T-helper 2 cell (primary cell): Measurements from ENCODE around the gene SLC39A11.
"Not testable (repeated sequence)": the region's sequence is repeated elsewhere in the genome, so short reads cannot be mapped to it uniquely, and the experiment has no call there.

Experiments
- DNase-seq, 5 experiments: peaks; one replicate each; pipeline versions ENCODE4 v3.0.0 to v3.0.0-alpha.2; 2012 to 2022
- total RNA-seq, 2 donors: gene quantifications; one replicate each; lab custom pipeline; 2026; lab: John Stamatoyannopoulos, UW

SLC39A11 gene, protein sequence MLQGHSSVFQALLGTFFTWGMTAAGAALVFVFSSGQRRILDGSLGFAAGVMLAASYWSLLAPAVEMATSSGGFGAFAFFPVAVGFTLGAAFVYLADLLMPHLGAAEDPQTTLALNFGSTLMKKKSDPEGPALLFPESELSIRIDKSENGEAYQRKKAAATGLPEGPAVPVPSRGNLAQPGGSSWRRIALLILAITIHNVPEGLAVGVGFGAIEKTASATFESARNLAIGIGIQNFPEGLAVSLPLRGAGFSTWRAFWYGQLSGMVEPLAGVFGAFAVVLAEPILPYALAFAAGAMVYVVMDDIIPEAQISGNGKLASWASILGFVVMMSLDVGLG
- 5.9 to 13.0 reads per million in 2 donors for total RNA-seq

DNA sequence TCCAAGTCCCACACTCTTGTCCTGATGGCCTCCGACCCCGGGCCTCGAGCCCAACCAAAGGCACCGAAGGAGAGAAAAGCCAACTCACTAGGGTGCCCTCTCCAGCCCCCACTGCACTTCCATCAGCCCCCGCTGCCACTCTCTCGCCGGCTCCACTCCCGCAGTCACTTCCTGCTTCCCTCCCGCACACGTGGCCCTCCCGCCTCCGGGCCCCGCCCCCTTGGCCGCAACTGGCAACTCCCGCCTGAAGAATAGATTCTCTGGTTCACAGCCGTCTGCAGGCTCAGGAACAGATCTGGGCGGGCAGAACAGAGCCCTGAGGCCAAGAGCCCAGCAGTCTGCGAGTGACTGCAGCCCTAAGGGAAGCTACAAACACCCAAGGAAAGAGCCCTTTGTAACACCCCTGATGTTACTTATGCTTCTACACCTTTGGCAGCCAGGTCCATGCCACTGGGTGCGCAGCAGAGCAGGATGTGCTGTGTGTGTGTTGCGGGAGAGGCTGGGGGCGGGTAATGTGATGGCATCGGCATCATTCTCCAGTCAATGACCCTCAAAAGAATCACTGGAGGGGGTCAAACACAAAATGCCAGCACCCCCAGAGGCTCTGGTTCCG, at the start of gene SLC39A11:
SLC39A11 (minus strand) TSS at position 166 of the 613 bp plus-strand sequence. CDS start 3,924 bp downstream, outside the sequence.
- DNase-seq = peak; percentile 72 to 97 (median 84)

DNA sequence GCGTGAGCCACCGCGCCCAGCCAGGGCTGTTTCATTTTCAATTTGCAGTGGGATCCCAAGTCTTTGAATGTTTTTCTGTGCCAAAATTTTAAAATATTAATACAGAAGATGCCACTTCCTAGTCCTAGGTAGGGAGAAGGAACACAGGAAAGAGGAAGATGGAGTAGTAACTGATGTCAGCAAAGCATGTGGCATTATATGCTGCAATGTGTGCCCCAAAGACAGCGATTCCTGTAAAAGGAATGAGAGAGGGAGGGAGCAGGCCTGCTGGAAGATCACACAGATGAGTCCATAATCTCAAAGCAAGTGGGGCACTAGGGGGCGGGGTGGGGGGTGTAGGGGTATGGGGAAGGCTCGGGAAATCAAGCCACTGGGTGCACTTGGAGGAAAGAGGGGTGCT, 48.9 kb upstream of the SLC39A11 start:
- DNase-seq = no peak

DNA sequence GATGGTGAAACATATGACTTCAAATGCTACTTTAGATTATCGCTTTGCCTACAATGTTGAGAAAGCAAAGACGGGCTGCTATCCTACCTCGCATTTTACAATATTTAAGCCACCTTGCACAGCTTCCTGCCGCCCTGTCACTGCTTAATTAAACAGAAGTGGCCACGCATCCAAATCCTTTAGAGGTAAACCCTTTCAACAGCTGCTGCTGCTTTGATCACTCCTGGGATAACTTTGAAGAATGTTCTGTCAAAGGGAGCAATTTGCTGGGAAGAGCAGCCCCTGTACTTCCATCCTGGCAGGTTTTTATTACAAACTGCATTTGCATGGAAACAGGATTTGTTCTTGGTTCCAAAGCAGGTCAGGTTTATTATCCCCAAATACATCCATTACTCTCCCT, 48.1 kb upstream of the SLC39A11 start:
- no peak for DNase-seq

DNA sequence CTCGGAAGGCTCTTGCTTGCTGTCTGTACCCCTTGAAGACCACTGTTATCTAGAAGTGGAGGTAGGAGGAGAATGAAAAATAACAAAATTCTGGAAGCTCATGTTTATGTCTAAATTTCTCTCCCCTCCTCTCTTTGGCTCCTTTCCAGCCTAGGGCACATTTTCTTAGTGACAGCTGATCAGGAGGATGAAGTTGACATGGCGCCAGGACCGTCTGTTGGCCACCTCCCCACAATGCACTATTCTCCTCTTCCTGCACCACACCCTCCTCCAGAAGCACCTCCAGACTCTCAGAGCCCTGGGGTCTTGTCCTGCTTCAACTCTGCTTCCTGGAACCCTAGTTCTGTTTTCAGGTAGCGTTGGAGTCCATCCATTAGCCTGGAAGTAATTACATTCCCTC, 46.8 kb upstream of the SLC39A11 start:
- DNase-seq = no peak

DNA sequence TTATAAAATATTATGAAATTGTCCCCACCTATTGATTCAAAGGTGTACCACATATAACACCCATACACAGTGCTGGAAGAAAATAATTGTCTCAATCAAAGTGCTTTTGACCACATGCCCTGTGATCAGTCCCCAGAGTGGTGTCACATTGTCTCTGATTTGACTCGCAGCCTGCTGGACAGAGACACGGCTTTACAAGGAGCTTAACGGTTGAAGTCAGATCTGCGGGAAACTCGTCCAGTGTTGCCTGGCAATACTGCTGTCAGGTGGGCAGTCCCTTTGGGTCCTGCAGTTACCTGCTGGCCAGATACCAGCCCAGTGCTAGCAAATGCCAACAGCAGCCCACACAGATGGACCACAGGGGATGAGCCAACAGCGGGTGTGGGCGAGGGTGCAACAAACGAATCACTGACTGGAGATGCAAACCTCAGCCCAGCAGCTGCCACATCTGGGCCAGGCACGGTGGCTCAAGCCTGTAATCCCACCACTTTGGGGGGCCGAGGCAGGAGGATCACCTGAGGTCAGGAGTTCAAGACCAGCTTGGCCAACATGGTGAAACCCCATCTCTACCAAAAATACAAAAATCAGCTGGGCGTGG, 46.2 kb upstream of the SLC39A11 start:
- no peak for DNase-seq

DNA sequence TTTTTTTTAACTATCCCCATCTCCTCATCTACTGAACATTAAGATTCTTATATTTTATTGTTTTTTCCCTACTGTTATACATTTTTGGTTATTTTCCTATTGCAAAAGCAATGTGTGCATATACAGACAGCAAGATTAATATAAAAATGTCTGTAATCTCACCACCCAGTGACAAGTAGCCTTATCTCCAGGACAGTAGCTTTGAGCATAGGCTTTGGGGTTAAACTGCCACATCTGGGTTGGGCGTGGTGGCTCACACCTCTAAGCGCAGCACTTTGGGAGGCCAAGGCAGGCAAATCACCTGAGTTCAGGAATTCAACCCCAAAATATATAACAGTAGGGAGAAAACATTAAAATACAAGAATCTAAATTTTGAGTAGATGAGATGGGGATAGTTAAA, 44.9 kb upstream of the SLC39A11 start:
- no peak for DNase-seq

DNA sequence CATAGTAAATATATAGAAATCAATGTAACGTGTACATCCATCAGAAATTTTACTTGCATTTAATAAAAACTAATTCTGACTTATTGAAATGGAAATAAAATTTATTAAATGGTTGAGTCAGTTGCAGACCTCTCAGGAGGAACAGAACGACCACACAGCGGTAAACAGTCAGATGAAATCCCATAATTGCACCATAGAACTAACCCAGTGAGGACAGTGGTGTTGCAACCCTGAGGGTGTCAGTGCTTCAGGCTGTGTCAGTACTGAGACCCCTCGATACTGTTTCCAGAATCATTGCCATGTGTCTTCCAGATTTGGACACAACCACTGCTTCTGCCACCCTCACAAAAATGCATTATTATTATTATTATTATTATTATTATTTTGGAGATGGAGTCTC, 43.3 kb upstream of the SLC39A11 start:
- no peak for DNase-seq

DNA sequence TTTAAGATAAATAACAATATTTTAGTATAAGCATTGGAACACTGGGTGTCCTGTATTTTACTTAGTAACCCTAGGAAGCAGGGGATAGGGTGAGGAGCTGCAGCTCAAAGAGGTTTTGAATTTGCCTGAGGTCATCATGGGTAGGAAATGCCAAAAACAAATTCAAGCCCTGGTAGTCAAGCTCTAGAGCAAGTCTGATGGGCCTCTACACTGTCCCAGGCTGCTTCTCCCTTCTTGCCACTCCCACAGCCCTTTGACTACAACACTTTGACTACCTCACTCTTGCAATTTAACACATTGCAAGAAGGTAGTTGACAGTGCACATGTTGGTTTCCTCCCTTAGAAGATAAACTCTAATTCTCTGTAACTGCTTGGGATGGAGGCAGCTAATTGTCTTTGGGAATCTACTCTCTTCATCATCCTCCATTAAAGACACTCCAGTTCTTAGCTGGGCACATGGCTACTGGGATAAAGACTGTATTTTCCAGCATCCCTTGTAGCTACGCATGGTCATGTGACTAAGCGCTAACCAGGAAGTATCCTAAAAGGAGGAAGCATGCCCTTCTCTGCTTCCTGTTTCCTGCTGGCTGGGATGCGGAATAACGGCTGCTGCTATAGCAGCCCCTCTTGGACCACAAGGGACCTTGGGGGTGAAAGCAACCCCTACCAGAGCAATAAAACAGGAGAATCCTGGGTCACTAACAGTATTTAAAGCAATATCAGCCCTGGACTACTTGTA, 41.6 kb upstream of the SLC39A11 start:
- DNase-seq = no peak

DNA sequence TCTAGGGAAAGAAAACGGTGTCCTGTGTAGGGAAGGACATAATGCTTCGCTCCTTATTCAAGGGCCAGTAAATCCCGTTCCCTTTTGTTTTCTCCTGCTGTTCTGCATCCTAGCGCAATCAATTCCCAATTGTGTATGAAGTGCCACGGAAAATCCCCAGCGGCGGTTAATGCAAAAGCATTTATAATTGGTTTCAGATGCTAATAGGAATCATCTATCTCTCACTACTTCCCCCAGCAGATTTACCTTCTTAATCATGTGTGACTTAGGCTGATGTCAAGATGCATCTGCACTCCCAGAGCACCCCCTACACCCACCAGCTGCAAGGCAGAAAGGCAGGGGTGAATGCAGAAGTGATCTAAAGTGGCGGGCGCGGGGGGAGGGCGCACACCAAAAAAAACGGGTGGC, 39.6 kb upstream of the SLC39A11 start:
- DNase-seq = no peak

DNA sequence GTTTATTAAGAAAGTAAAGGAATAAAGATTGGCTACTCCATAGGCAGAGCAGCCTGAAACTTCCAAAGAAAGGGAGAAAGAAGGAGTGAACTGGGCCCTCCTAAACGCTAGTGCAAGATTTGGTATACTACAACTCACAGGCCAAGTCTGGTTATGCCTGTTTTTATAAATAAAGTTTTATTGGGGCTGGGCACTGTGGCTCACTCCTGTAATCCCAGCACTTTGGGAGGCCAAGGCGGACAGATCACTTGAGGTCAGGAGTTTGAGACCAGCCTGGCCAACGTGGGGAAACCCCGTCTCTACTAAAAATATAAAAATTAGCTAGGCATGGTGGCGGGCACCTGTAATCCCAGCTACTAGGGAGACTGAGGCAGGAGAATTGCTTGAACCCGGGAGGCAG, 39.0 kb upstream of the SLC39A11 start:
- not testable (repeated sequence) for DNase-seq

DNA sequence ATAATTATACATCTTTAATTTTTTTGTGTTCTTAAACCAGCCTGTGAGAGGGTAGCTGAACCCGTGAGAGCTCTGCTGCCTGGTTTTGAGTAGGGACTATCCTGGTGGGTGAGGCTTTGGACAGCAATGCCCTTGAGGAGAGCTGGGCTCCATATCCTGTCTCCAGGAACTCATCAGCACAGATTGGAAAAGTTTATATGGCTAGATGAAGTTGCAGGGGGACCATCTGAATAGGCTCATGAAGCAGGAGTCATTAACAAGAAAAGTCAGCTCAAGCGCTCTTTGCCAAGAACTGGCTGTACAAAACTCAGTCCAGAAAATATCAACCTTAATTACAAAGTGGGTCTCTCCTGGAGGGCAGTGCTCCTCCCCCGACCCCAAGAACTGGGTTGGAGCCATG, 38.5 kb upstream of the SLC39A11 start:
- no peak for DNase-seq

DNA sequence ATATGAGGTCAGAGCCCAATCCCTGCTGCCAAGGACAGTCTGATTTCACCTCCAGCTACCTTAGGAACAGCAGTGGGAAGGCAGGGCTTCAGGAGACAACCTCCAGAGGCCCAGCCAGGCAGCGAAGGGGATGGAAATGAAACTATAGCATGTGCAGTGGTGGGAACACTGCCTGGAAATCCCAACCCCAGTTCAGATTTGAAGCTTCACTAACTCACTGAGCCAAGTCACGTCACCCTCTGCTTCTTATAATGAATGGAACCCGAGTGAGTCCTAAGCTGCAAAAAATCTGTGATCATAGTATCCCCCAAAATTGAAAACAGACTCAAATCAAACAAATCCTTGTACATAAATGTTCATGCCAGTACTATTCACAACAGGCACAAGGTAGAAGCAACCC, 36.0 kb upstream of the SLC39A11 start:
- DNase-seq = no peak

DNA sequence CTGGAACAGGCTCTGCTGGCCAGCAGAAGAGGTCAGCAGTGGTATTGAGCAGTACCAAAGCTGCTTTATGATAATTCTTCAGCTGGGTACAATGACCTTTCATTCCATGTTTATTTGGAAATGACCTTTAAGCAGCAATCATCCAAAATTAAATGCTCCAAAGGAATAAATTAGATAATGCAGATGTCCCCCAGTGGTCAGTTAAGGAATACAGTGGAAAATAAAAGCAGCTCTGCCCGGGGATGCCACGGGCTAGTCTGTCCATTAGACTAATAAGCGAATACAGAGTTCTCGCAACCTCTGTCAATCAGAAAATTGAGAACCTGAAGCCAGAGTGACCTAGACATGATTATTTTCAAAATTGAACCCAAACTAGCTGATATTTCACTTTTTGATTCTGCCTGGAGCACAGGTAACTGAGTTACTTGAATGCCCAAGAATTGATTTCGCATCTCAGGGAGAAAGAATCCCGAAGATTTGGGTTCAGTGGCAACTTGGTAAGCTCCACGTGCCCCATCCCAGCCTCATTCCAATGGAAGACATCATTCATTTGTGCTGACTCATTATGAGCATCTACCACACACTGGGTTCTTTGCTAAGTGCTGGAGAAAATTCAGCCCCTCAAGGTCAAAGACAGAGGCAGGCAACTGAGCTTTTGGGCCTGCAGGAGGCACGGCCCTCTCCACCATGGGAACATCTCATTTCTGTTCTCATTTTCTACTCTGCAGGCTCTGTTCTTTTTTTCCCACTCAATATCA, 34.4 kb upstream of the SLC39A11 start:
- no peak for DNase-seq

DNA sequence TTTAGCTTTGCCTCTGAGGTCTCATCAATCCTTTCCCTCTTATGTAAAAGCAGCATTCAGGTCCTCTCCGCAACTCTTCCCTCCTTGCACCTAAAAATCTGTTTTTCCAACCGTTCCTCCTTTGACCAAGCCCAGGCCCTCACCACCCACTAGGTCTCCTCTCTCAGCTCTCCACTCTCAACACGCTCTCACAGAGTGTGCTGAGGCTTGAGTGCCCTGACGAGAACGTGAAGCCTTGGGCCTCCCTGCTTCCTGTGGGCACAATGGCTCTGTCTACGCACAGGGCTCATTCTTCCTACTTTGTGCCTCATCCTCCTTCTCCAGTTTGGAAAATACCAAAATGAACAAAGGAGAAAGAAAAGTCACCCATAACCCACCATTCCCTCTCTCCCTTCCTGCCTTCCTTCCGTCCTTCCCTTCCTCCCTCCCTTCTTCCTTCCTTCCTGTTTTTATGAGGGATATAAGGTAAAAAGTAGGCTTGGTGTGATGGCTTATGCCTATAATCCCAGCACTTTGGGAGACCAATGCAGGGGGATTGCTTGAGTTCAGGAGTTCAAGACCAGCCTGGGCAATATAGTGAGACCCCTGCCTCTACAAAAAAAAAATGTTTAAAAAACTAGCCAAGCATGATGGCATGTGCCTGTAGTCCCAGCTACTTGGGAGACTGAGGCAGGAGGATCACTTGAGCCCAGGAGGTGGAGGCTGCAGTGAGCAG, 31.3 kb upstream of the SLC39A11 start:
- no peak for DNase-seq

DNA sequence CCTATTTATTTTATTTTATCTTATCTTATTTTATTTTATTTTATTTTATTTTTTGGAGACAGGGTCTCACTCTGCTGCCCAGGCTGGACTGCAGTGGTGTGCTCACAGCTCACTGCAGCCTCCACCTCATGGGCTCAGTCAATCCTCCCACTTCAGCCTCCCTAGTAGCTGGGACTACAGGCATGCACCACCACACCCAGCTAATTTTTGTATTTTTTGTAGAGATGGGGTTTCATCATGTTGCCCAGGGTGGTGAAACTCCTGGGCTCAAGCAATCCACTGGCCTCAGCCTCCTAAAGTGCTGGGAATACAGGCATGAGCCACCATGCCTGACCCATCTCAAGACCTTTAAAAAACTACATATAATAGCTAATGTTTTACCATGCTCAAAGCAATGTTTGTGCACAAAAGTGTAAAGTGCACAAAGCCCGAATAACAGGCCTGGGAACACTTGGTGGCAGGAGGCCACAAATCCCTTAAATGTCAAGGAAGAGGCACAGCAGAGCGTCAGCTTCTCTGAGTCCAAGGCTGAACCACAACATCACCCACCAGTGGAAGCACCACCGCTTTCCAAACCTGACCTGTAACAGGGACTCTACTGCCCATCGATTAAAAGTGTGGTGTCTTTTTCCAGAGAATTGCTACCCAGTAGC, 30.6 kb upstream of the SLC39A11 start:
- DNase-seq = no peak

DNA sequence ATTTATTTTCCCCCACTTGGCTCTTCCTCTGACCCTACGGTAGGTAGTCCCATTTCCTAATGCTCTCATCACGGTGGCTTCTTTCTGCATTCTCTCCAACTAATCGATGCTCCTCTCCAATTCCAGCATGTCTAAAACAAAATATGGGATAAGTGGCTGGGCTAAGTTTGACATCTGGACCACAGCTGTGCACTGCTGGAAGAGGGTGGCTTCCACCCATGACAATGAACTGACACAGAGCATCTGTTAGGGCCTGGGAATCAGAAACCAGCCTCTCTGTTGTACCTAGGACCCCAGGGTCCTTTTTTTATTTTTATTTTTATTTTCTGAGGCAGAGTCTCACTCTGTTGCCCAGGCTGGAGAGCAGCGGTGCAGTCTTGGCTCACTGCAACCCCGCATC, 29.0 kb upstream of the SLC39A11 start:
- DNase-seq = no peak

DNA sequence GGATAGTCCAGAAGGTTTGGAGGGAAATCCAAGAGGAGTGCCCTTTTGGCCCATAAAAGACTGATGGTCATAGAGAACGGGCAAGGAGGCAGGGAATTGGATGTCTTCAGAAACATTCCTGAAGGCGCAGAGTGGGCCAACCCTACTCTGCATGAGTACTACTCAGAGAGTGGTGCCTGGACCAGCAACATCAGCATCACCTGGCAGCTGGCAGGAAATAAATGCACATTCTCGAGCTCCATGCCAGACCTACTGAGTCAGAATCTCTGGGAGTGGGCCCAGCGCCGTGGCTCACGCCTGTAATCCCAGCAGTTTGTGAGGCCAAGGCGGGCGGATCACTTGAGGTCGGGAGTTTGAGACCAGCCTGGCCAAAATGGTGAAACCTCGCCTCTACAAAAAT, 27.1 kb upstream of the SLC39A11 start:
- DNase-seq = no peak

DNA sequence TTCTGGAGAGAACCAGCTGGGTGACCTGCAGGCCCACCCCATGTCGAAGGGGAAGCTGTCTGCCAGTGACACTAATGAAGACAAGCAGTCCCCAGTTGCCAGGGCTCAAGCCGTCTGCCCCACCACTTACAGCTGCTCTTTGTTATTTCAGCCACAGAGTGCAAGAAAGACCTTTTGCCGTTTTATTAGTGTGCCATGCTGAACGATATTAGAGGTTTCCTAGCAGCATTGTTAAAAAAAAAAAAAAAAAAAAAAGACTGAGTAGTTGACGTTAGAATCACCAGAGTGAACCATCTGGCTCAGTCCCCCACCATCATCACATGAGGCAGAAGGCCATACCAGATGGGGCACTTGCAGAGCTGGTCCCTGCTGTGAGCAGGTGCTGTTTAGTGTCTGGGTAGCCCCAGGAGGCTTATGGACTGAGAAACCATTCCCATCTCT, 26.5 kb upstream of the SLC39A11 start:
- DNase-seq = no peak

DNA sequence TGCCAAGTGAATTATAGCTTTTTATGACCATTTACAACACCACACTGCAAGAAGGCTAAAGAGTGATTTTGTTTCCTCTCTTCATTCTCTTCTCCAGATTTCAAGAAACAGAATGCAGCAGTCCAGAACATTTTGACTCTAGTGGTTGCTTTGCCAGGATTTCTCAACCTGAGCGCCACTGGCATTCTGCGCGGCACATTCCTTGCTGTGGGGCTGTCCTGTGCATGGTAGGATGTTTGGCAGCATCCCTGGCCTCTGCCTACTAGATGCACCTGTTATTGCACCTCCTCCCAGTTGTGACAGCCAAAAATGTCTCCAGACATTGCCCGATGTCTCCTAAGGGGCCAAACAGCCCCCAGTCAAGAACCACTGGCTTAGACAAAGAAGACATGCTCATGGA, 25.7 kb upstream of the SLC39A11 start:
- no peak for DNase-seq

DNA sequence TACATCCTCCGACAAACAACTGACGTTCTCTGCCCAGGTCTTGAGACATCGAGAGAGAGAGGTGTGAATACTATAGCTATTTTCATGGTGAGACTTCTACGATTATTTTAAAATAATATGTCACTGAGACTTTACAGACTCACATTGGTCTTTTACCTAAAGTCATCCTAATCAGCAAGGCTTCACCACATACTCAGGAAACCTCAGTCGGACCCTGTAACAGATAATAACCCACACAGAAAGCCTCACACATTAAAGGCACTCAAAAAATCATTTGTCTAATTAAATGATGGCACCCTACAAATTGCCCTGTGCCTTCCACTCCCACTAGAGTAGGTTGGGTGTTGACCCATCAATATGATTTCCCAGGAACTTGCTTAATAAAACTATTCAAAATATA, 19.8 kb upstream of the SLC39A11 start:
- DNase-seq = no peak

DNA sequence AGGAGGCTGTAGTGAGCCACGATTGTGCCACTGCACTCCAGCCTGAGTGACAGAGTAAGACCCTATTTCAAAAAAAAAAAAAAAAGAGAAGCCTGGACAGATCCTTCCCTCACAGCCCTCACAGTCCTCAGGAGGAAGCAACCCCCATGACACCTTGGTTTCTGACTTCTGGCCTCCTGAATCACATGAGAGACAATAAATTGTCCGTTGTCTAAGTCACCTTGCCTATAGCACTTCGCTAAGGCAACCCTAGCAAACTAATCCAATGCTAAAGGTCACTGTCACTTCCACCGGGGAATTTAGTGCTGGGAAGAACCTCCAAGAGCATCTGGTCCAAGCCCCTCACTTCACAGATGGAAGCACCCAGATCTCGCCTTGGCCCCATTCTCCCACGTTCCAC, 18.9 kb upstream of the SLC39A11 start:
- no peak for DNase-seq
